Stimulated activated CD4-positive, alpha-beta T cell treated with anti-CD3 and anti-CD28 coated beads, TNF-alpha, amount 100 ng/mL, for 4 hours (primary cell): Measurements from ENCODE around the gene ALDH1A3.
"Not testable (repeated sequence)": the region's sequence is repeated elsewhere in the genome, so short reads cannot be mapped to it uniquely, and the experiment has no call there.

ENCODE experiments used
- DNase-seq, 3 experiments: peaks; one replicate each; pipeline ENCODE4 v3.0.0-alpha.2; 2020; ENCODE audit warnings: low read depth in 3 of 3

Gene ALDH1A3

GRCh38 chr15:100879464-100880138 is at the start of gene ALDH1A3:
Gene ALDH1A3 (plus strand): TSS chr15:100879831. CDS start chr15:100879908, 77 bp downstream.
- DNase-seq: no peak

GRCh38 chr15:100831467-100831866 is 48.2 kb upstream of the ALDH1A3 start:
- DNase-seq: no peak

GRCh38 chr15:100832149-100832942 is 47.3 kb upstream of the ALDH1A3 start:
- DNase-seq: no peak

- no peak for DNase-seq
Observed at GRCh38 chr15:100833417-100834389, 45.9 kb upstream of the ALDH1A3 start.

GRCh38 chr15:100834731-100835130 is 44.9 kb upstream of the ALDH1A3 start:
- no peak for DNase-seq

- no peak for DNase-seq
Observed at GRCh38 chr15:100835636-100836035, 44.0 kb upstream of the ALDH1A3 start.

- DNase-seq: no peak
Observed at GRCh38 chr15:100836501-100836900, 43.1 kb upstream of the ALDH1A3 start.

GRCh38 chr15:100841426-100841825 is 38.2 kb upstream of the ALDH1A3 start:
- DNase-seq: no peak

- DNase-seq: no peak
Observed at GRCh38 chr15:100842756-100843730, 36.6 kb upstream of the ALDH1A3 start.

GRCh38 chr15:100844167-100844566 is 35.5 kb upstream of the ALDH1A3 start:
- DNase-seq: no peak

GRCh38 chr15:100844778-100845177 is 34.9 kb upstream of the ALDH1A3 start:
- no peak for DNase-seq

GRCh38 chr15:100847194-100847593 is 32.4 kb upstream of the ALDH1A3 start:
- no peak for DNase-seq

GRCh38 chr15:100849021-100849854 is 30.4 kb upstream of the ALDH1A3 start:
- peak in 2 of 3 experiments; percentile 17 to 19 for DNase-seq

GRCh38 chr15:100849855-100850218 is 29.8 kb upstream of the ALDH1A3 start:
- no peak for DNase-seq

GRCh38 chr15:100851428-100852015 is 28.1 kb upstream of the ALDH1A3 start:
- DNase-seq: not testable (repeated sequence)

GRCh38 chr15:100852630-100853029 is 27.0 kb upstream of the ALDH1A3 start:
- DNase-seq: no peak

GRCh38 chr15:100853676-100854440 is 25.8 kb upstream of the ALDH1A3 start:
- no peak for DNase-seq

GRCh38 chr15:100856867-100857266 is 22.8 kb upstream of the ALDH1A3 start:
- DNase-seq: no peak

GRCh38 chr15:100858294-100858693 is 21.3 kb upstream of the ALDH1A3 start:
- no peak for DNase-seq
